ENCODE measurements around the gene KLHL4.

GRCh38 chrX:87489071-87489470, 28.5 kb upstream of the KLHL4 start:
- TF ChIP-seq CTCF (IDR thresholded peaks at IDR 0.05) (no peak), EP300 (IDR thresholded peaks at IDR 0.05) (no peak), POLR2A (IDR thresholded peaks at IDR 0.05) (no peak)
